NCI-H1417 (cell line): ENCODE results near the gene MANF.
"Not testable (repeated sequence)": the region's sequence is repeated elsewhere in the genome, so short reads cannot be mapped to it uniquely, and the experiment has no call there.

Experiments used
- DNase-seq, 3 experiments: peaks; one replicate each; lab custom pipeline; 2025; lab: John Stamatoyannopoulos, UW

Gene MANF

GRCh38 chr3:51384726-51385473, at the start of gene MANF:
MANF (plus strand) TSS chr3:51385291; CDS start chr3:51385343, 52 bp downstream.
- peak; percentile 89 to 96 (median 92) for DNase-seq

- DNase-seq: no peak
Measured at GRCh38 chr3:51336261-51336660, 48.8 kb upstream of the MANF start.

GRCh38 chr3:51337666-51338065, 47.4 kb upstream of the MANF start:
- DNase-seq: no peak

- peak in 1 of 3 experiments; percentile 25 for DNase-seq
Measured at GRCh38 chr3:51338632-51339031, 46.5 kb upstream of the MANF start.

- no peak for DNase-seq
Measured at GRCh38 chr3:51340013-51340829, 44.9 kb upstream of the MANF start.

GRCh38 chr3:51340989-51341636, 44.0 kb upstream of the MANF start:
- DNase-seq: no peak

GRCh38 chr3:51343918-51344687, 41.0 kb upstream of the MANF start:
- DNase-seq: no peak

GRCh38 chr3:51350751-51351150, 34.3 kb upstream of the MANF start:
- no peak for DNase-seq

- DNase-seq: no peak
Measured at GRCh38 chr3:51353131-51353530, 32.0 kb upstream of the MANF start.

GRCh38 chr3:51353691-51354090, 31.4 kb upstream of the MANF start:
- DNase-seq: no peak

GRCh38 chr3:51354172-51354571, 30.9 kb upstream of the MANF start:
- DNase-seq: peak in 1 of 3 experiments; percentile 4

GRCh38 chr3:51354731-51355615, 30.1 kb upstream of the MANF start:
- DNase-seq: peak in 2 of 3 experiments; percentile 3 to 31

GRCh38 chr3:51355891-51356578, 29.1 kb upstream of the MANF start:
- DNase-seq: no peak

GRCh38 chr3:51357856-51358255, 27.2 kb upstream of the MANF start:
- no peak for DNase-seq

- DNase-seq: no peak
Measured at GRCh38 chr3:51358981-51359380, 26.1 kb upstream of the MANF start.

- DNase-seq: no peak
Measured at GRCh38 chr3:51360806-51361205, 24.3 kb upstream of the MANF start.

GRCh38 chr3:51361746-51362145, 23.3 kb upstream of the MANF start:
- no peak for DNase-seq

- DNase-seq: no peak
Measured at GRCh38 chr3:51362476-51362875, 22.6 kb upstream of the MANF start.

- DNase-seq: not testable (repeated sequence)
Measured at GRCh38 chr3:51368276-51368675, 16.8 kb upstream of the MANF start.

- peak; percentile 6 to 69 (median 48) for DNase-seq
Measured at GRCh38 chr3:51371943-51372557, 13.0 kb upstream of the MANF start.
